GM10847 (cell line): ENCODE measurements around the gene CNGA4.

ENCODE experiments used
- POLR2A ChIP-seq: IDR thresholded peaks from 2 replicates; pipeline ENCODE4 v1.6.1; 2011; ENCODE audit not compliant: insufficient read length; ENCODE audit errors: extremely low read depth

CNGA4 gene

GRCh38 chr11:6238902-6239301 lies at the start of gene CNGA4:
CNGA4 (plus strand) TSS chr11:6239089; CDS start chr11:6239207, 118 bp downstream.
- TF ChIP-seq POLR2A = no peak

- TF ChIP-seq POLR2A = no peak
These were observed 47.1 kb upstream of the CNGA4 start for GRCh38 chr11:6191742-6192141.

GRCh38 chr11:6194065-6194581 lies 44.8 kb upstream of the CNGA4 start:
- TF ChIP-seq POLR2A = no peak

- TF ChIP-seq POLR2A = no peak
These were observed 42.5 kb upstream of the CNGA4 start for GRCh38 chr11:6196396-6196795.

- no peak for TF ChIP-seq POLR2A
These were observed 41.3 kb upstream of the CNGA4 start for GRCh38 chr11:6197466-6198200.

GRCh38 chr11:6199174-6199810 lies 39.6 kb upstream of the CNGA4 start, which contains the start of gene OR52W1:
OR52W1 (plus strand) TSS chr11:6199224; CDS start chr11:6199224, 0 bp downstream.
- no peak for TF ChIP-seq POLR2A

- TF ChIP-seq POLR2A = no peak
These were observed 37.9 kb upstream of the CNGA4 start for GRCh38 chr11:6200975-6201374.

GRCh38 chr11:6201481-6201880 lies 37.4 kb upstream of the CNGA4 start:
- TF ChIP-seq POLR2A = no peak

GRCh38 chr11:6202041-6202440 lies 36.8 kb upstream of the CNGA4 start:
- no peak for TF ChIP-seq POLR2A

- no peak for TF ChIP-seq POLR2A
These were observed 35.6 kb upstream of the CNGA4 start for GRCh38 chr11:6203327-6203726.

GRCh38 chr11:6204706-6205105 lies 34.2 kb upstream of the CNGA4 start:
- no peak for TF ChIP-seq POLR2A

- TF ChIP-seq POLR2A = no peak
These were observed 33.5 kb upstream of the CNGA4 start, which contains the start of gene C11orf42 for GRCh38 chr11:6205366-6205765. C11orf42 (plus strand) TSS chr11:6205557; CDS start chr11:6205616, 59 bp downstream.

GRCh38 chr11:6206456-6207180 lies 32.3 kb upstream of the CNGA4 start:
- TF ChIP-seq POLR2A = no peak

- TF ChIP-seq POLR2A = no peak
These were observed 29.1 kb upstream of the CNGA4 start for GRCh38 chr11:6209801-6210200.

- no peak for TF ChIP-seq POLR2A
These were observed 28.5 kb upstream of the CNGA4 start for GRCh38 chr11:6210274-6210955.
